ACHN (cell line): Measurements from ENCODE around the gene CLCN1.
"Not testable (repeated sequence)": the region's sequence is repeated elsewhere in the genome, so short reads cannot be mapped to it uniquely, and the experiment has no call there.

ENCODE experiments used
- DNase-seq: peaks from one replicate; pipeline ENCODE4 v3.0.0-alpha.2; 2015
- in situ Hi-C: cut with HindIII; loops from 2 replicates; pipeline ENCODE4 v1.10.0; 2017; ENCODE audit warnings: low sequenced_read_pairs, low pct_ligation_motif_present, low pct_unique_long_range_greater_than_20kb

Gene CLCN1

DNA sequence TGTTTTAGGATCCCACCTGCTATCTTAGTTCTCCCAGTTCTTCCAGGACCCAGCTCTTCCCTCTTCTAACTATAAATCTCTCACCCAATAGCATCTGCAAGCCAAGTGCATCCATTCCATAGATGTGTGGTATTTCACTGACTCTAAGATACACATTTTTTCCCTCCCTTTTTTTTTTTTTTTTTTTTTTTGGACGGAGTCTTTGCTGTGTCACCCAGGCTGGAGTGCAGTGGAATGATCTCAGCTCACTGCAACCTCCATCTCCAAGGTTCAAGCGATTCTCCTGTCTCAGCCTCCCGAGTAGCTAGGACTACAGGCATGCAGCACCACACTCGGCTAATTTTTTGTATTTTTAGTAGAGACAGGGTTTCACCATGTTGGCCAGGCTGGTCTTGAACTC lies 26.0 kb upstream of the CLCN1 start:
- in situ Hi-C loops, DNase-seq: not testable (repeated sequence)

- no peak for DNase-seq
- in situ Hi-C loops, result no loop called here
Measured at GRCh38 chr7:143290293-143290692, 25.6 kb upstream of the CLCN1 start.

DNA sequence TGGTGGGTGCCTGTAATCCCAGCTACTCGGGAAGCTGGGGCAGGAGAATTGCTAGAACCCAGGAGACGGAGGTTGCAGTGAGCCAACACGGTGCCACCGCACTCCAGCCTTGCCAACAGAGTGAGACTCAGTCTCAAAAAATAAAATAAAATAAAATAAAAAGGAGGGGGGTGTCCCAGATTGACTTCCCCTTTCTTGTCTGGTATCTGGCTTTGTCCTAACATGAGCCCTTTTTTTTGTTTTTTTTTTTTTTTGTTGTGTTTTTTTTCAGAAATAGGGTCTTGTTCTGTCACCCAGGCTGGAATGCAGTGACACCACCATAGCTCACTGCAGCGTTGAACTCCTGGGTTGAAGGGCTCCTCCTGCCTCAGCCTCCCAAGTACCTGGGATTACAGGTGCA lies 23.0 kb upstream of the CLCN1 start:
- in situ Hi-C loops, result no loop called here
- DNase-seq, result no peak

GRCh38 chr7:143295870-143296269 lies 20.0 kb upstream of the CLCN1 start:
- no peak for DNase-seq

DNA sequence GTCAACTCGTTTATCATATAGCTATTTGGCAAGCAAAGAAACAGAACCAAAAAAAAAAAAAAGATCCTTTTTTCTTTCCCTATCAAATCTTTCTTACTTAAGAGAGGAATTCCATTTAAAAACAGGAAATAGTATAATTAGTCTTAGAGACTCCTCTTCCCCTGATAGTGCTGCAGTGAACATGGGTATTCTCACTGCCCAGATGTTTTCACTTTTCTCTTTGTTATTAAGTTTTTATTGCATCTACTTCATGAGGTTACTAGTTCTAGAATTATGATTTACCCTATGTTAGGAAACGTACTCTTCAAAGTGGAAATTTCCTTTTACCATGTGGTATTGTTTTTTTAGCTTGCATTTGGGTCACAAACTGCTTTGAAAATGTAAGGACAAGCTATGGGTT lies 19.2 kb upstream of the CLCN1 start:
- no peak for DNase-seq
- in situ Hi-C loops, result no loop called here

More at GRCh38 chr7:143295870-143296269, 20.0 kb upstream of the CLCN1 start:
- in situ Hi-C loops, result no loop called here

DNA sequence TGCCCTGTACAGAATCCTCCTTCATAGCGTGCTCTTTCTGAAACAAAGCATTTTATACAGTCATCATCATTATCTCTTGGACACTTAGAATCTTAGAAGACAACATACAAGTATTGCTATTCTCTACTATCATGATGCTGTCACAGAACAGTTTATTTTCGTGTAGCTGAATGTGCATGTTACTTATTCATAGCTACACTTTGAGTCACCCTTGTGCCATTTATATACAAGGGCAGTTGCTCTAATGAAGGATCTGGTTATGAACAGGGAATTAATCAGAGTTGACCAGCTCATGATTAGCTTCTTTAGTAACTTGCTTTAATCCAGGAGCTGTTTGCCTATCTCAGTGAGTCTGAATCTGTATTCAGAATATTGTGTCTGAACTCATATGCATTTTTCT lies 16.6 kb upstream of the CLCN1 start:
- DNase-seq, result no peak
- in situ Hi-C loops, result no loop called here

- DNase-seq, result peak; percentile 67
- in situ Hi-C loops, result no loop called here
Measured at GRCh38 chr7:143299840-143300239, 16.1 kb upstream of the CLCN1 start.

- in situ Hi-C loops, result no loop called here
- no peak for DNase-seq
Measured at GRCh38 chr7:143300959-143301935, 14.7 kb upstream of the CLCN1 start.

GRCh38 chr7:143303733-143304132 lies 12.2 kb upstream of the CLCN1 start:
- in situ Hi-C loops, result no loop called here

GRCh38 chr7:143304938-143305337 lies 11.0 kb upstream of the CLCN1 start:
- no peak for DNase-seq
- in situ Hi-C loops, result no loop called here

More at GRCh38 chr7:143303733-143304132, 12.2 kb upstream of the CLCN1 start:
- no peak for DNase-seq

GRCh38 chr7:143305423-143306070 lies 10.4 kb upstream of the CLCN1 start:
- in situ Hi-C loops, result no loop called here
- DNase-seq, result peak; percentile 74

DNA sequence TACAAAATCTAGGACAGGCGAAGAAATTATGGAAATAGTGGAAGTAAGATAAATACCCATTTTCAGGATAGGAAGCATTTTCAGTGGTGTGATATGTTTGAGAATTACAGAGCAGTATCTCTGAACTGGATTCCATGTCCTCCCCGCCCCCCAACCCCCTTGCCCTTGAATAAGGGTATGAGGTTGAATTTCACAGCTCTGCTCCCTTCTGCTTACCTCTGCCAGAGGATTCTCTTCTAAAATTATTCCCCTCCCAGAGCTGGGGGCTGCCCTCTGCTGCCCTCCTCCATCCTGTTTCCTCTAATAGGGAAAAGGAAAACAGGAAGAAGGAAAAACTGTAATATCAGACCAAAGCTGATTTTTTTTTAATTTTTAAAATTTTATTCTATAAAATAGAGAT lies 7.3 kb upstream of the CLCN1 start:
- in situ Hi-C loops, result no loop called here

GRCh38 chr7:143314127-143314526 lies 1.8 kb upstream of the CLCN1 start:
- in situ Hi-C loops, result no loop called here
- no peak for DNase-seq

More for the DNA sequence above, 7.3 kb upstream of the CLCN1 start:
- no peak for DNase-seq

DNA sequence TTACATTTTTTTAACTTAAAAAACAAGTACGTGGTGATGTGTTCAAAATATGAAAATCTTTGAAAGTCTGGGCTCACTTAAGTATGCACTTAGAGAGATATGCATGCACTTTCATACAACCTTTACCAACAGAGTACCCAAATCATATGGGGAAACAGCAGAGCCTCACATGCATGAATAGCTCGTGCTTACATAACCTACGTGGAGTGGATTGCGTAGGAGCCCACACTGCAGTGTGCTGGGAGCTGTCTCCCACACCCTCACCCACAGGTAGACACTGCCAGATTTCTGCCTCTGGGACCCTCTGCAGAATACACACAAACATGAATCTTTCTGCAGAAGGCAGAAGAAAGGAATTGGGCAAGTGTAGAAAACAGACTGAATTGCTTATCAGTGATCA lies 581 bp downstream of the CLCN1 start:
- in situ Hi-C loops, result no loop called here
- DNase-seq, result no peak

DNA sequence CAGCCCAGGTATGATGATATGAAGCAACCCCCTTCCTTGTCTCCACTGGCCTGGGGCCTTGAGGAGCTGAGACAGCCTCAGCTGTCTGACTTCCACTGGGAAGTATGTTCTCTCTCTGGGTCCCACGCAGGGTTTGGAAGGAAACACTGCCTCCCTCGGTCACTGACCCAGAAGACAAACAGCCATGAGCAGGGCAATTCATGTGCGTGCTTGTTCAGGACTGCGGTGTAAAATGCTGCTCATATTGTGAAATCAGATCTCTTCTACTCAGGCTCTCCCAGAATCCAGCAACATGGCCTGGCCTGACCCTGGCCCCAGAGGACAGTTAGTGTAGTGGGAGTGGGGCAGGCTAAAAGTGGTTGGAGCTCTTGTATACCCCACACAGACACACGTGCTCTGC lies 2.8 kb downstream of the CLCN1 start:
- in situ Hi-C loops, result no loop called here
- DNase-seq, result no peak

GRCh38 chr7:143320620-143321019 lies 4.7 kb downstream of the CLCN1 start:
- in situ Hi-C loops, result no loop called here
- no peak for DNase-seq

DNA sequence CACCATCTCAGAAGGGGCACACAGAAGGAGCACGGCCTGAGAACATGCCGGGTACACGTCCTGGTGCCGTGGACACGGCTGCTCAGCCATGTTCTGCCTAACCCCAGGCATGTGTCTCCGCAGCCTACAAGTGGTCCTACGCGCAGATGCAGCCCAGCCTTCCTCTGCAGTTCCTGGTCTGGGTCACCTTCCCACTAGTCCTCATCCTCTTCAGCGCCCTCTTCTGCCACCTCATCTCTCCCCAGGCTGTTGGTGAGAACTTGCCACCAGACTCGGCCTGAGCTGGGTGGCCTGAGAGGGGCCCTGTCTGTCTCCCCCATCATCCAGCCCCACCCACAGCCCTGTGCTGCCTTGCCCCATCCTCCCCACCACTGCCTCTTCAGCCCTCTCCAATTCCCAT lies 5.3 kb downstream of the CLCN1 start:
- in situ Hi-C loops, result no loop called here
- no peak for DNase-seq

DNA sequence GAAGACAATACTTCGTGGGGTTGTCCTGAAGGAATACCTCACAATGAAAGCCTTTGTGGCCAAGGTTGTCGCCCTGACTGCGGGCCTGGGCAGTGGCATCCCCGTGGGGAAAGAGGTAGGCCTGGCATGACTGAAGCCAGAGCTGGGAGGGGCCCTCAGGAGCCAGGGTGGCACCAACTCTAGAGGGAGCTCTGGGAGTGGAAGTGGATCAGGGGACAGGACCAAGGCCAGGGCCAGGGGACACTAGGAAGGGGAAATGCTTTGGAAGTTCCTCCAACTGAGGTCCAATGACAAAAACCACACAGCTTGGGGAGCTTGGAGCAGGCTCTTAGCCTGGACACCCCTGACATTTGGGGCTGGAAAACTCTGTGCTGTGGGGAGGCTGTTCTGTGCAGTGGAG lies 5.8 kb downstream of the CLCN1 start:
- DNase-seq, result peak; percentile 46
- in situ Hi-C loops, result no loop called here

DNA sequence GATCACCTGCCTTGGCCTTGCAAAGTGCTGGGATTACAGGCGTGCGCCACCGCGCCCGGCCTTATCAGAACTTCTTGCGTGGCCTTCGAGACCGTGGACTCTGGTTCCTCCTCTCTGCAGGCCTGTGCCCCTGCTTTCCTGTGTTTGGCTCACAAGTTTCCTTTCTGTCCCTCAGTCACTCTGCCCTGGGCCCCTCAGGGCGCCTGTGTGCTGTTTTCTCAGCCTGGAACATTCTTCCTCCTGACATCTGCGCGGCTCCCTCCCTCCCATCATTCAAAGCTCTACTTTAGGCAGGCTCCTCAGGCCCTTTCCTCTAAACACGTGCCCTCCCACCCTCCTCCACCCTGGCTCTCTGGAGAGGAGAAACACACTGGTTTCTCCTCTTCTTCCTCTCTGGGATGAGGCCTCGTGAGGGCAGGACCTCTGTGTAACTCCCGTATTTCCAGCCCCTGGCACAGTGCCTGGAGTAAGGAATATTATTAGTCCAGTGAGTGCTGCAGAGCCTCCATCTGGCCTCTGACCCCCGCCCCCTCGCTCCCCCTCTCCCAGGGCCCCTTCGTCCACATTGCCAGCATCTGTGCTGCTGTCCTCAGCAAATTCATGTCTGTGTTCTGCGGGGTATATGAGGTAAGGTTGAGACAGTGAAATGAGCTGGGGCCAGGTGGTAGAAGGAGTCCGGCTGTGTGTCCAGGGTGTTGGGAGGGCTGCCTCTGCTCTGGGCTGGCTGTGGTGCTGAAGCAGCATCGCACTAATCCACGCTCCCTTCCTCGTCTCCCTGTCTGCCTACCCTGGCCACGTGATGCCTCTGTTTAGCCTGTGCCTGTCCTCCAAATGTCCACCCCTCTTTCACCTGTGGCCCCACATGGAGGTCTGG lies 7.1 kb downstream of the CLCN1 start:
- in situ Hi-C loops, result no loop called here
- no peak for DNase-seq
